GM18520 (cell line): ENCODE measurements around the gene LTB4R.
"Not testable (repeated sequence)": the region's sequence is repeated elsewhere in the genome, so short reads cannot be mapped to it uniquely, and the experiment has no call there.

Source experiments
- ATAC-seq: cut with Tn5 transposase; IDR thresholded peaks from one replicate; pipeline ENCODE4 v1.9.1; 2021; ENCODE audit not compliant: unreplicated experiment

LTB4R gene

GRCh38 chr14:24317141-24317928 lies 6.0 kb downstream of the LTB4R start:
- ATAC-seq, result no peak

GRCh38 chr14:24321212-24321975 lies 10.1 kb downstream of the LTB4R start:
- no peak for ATAC-seq

GRCh38 chr14:24322672-24323071 lies 11.4 kb downstream of the LTB4R start:
- ATAC-seq, result no peak

GRCh38 chr14:24323341-24323740 lies 12.0 kb downstream of the LTB4R start:
- no peak for ATAC-seq

- no peak for ATAC-seq
Measured at GRCh38 chr14:24324024-24324423, 12.7 kb downstream of the LTB4R start.

GRCh38 chr14:24325041-24325530 lies 13.8 kb downstream of the LTB4R start:
- no peak for ATAC-seq

- ATAC-seq, result no peak
Measured at GRCh38 chr14:24325963-24326362, 14.7 kb downstream of the LTB4R start.

- no peak for ATAC-seq
Measured at GRCh38 chr14:24327303-24327702, 16.0 kb downstream of the LTB4R start.

GRCh38 chr14:24327914-24328313 lies 16.6 kb downstream of the LTB4R start:
- ATAC-seq, result not testable (repeated sequence)

GRCh38 chr14:24329073-24329663 lies 17.9 kb downstream of the LTB4R start:
- no peak for ATAC-seq

- no peak for ATAC-seq
Measured at GRCh38 chr14:24329736-24330135, 18.4 kb downstream of the LTB4R start.

- no peak for ATAC-seq
Measured at GRCh38 chr14:24330973-24331674, 19.8 kb downstream of the LTB4R start.

GRCh38 chr14:24331731-24332267 lies 20.5 kb downstream of the LTB4R start:
- ATAC-seq, result no peak

GRCh38 chr14:24332268-24332993 lies 21.1 kb downstream of the LTB4R start:
- peak; percentile 61 for ATAC-seq

- ATAC-seq, result no peak
Measured at GRCh38 chr14:24334431-24335291, 23.4 kb downstream of the LTB4R start, which contains the start of gene ADCY4. TSS of gene ADCY4 (minus strand) at chr14:24335071. CDS start at chr14:24334652, 419 bp downstream.

- ATAC-seq, result no peak
Measured at GRCh38 chr14:24335461-24336171, 24.3 kb downstream of the LTB4R start.

- no peak for ATAC-seq
Measured at GRCh38 chr14:24337144-24337823, 26.0 kb downstream of the LTB4R start.

- no peak for ATAC-seq
Measured at GRCh38 chr14:24337824-24338175, 26.5 kb downstream of the LTB4R start.
